Activated CD4-positive, alpha-beta T cell treated with anti-CD3 and anti-CD28 coated beads, Interleukin-2, amount 50 U/mL, for 16 hours (primary cell): Measurements from ENCODE around the gene KCNQ1.

Source experiments
- DNase-seq: peaks from one replicate; pipeline ENCODE4 v3.0.0-alpha.2; 2020

KCNQ1 gene

GRCh38 chr11:2728663-2729332, 284.0 kb downstream of the KCNQ1 start:
- DNase-seq: no peak

- no peak for DNase-seq
Observed at GRCh38 chr11:2729841-2730240, 285.0 kb downstream of the KCNQ1 start.

GRCh38 chr11:2730272-2731129, 285.7 kb downstream of the KCNQ1 start:
- DNase-seq: no peak

DNA sequence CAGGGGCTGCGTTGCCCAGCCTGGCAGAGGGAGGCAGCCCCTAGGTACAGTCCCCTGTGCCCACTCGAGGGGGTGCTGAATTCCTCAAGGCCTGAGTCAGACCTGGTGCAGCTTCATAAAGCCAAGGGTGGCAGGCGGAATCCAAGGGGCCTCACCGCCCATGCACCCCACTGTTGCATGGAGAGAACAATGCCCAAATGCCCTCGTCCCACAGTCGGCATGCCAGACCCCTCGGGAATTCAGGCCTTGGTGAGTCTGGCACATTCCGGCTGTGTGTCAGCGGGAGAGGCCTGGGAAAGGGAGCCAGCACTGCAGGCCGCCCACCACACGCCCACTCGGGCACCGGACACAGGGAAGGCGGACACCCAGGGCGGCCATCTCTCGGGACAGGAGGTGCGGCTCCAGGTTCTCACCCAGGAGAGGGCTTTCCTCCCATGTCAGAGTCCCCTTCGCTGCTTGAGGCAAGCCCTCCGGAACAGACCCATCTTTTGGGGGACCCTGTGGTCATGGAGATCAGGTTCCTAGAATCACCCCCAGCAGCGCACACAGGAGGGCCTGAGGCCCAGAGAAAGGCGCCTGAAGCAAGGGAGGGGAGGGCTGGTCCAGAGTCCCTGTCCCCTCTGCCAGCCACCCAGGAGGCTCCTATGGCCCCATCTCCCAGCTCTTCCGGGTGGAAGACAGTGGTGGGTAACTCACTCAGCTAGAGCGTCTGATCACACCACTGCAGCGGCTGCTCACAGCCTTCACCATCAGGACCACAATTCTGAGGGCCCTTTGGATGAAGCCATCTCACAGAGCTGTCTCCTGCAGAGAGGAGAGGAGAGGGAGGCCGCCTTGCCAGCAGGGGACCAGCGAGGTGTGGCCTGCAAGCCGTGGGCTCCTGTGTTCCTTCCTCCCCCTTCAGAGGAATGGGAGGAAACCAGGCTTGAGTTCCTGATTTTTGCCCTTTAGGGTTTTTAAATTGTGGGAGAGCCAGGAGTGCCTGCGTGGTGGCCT, 286.6 kb downstream of the KCNQ1 start:
- DNase-seq: no peak

DNA sequence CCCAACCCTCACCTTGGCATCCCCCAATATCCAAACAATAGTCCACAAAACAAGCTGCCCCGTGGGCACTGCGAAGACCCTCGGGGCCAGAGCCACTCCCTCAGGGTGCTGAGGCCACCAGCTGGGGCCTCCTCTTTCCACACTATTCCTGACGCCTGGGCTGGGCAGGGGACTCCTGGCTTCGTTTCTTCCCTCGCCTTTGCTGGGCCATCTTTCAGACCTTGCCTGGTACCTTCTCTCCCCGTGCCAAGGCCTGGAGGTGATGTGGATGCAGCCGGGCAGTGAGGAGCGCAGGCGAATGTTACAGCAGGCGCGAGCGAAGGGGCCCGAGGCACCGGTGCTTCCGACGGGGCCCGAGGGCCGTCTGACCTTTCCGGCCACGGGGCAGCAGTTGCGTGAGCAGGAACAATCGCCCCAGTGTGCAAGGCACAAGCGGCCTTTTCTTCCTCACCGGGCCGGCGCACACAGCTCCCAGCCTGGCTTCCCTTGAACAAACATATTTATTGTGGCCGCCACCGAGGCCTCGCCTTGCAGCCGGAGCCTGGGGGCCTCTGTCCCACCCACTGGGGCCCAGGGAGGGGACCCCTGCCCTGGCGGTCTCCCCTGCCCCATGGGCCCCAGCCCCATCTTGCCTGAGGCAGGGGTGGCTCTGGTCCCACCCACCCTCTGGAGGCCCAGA, 287.6 kb downstream of the KCNQ1 start:
- DNase-seq: no peak

- DNase-seq: no peak
Observed at GRCh38 chr11:2732940-2733628, 288.3 kb downstream of the KCNQ1 start.

- no peak for DNase-seq
Observed at GRCh38 chr11:2734181-2735052, 289.6 kb downstream of the KCNQ1 start.

DNA sequence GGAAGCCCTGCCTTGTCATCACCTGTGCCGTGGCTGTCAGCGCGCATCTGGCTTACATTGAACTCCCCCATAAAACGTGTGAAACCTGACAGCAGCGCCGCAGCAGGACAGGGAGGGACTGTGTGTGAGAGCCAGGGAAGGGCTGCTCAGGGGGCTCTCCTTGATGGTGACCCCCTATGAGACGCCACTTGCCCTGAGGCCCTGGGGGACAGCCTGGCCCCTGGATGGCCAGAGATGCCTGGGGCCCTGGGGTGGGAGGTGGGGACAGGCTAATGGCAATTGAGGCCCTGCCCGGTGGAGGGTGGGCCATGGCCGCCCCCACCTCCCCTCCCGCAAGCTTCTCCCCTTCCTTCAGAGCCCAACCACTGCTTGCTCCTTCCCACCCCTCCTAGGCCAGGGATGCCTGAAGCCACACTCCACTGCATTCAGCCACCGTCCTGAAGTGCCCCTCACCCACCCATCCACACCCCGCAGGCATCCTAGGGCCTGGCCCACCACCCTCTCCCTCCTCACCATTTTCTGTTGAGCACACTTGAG, 290.3 kb downstream of the KCNQ1 start:
- DNase-seq: no peak

DNA sequence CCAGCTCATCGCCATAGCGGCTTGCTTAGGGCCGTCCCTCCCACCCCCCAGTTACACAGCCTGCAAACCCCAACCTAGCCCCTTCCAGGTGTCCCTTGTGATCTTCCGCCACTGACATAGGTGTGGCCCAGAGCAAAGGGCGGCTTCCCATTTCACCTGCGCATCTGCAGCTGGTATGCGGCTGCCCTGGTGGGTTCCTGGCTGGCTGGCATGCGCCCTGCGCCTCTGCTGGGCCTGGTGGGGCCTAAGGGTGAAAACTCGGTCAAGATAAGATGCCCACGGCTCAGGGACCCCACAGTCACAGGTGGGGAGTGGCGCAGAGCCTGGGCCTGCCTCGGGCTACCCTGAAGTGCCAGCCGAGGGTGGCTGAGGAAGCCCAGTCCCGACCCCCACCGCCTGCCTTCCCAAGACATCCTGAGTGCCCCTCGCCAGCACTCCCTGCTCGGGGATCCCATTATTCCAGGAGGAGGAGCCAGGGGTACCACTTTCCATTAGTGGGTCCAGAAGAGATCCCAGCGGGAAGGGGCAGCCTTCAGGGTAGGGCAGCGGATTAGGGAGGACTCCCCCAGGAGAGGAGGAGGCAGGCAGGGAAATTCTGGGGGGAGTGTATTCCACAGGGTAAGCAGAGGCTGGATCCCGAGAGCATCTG, 291.9 kb downstream of the KCNQ1 start:
- no peak for DNase-seq

GRCh38 chr11:2737226-2737590, 292.4 kb downstream of the KCNQ1 start:
- DNase-seq: no peak

DNA sequence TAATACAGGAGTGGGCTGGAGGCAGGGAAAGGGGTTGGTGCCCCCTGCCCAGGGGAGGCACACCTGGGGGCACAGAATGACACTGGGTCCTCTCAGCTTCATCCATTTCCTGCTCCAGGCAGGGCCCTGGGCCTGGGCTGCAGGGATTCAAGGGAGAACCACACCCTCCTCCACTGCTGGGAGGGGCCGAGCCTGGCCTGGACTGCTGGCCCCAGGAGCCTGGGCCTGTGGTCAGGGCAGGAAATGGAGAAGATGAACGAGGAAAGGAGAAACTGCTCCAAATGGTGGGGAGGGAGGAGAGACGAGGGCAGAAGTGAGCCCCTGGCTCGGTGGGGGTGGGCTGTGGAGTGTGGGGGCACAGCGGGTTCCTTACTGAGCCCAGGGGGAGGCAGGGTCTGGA, 293.1 kb downstream of the KCNQ1 start:
- no peak for DNase-seq

DNA sequence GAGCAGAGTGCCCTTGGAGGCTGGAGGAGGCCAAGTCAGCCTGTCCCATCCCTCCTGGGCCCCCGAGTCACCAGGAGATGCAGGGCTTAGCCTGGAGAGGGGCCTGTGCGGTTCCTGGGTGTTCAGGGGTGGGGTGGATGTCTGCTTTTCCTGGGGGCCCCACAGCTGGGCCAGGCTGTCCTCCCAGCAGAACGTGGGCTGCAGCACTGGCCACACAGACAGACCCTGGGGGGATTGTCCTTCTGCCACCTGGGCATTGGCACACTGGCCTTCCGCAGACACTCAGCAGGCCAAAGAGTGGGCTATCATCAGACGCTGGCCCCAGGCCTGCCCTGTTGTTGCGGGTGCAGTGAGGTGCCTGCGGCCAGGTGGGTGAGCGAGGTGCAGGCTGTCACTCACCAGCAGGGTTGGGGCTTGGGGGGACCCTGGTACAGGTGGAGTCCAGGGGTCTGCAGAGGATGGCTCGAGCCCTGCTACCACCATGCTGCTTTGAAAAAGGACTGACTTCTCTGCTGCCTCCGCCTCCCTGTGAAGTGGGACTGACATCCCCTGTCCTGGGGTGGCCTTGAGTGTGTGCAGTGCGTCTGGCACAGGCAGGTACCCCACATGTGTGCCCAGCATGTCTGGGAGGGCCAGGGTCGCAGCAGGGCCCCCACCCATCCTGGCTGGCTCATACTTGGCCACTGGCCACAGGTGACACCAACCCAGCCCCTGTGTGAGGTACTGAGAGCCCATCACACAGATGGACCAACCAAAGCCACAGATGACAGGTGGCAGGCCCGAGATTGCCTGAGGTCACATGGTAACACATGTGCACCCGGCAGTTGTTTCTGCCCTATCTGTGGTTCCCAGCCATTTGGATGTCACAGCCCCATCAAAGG, 294.0 kb downstream of the KCNQ1 start:
- no peak for DNase-seq

GRCh38 chr11:2739531-2740274, 294.9 kb downstream of the KCNQ1 start:
- DNase-seq: no peak

DNA sequence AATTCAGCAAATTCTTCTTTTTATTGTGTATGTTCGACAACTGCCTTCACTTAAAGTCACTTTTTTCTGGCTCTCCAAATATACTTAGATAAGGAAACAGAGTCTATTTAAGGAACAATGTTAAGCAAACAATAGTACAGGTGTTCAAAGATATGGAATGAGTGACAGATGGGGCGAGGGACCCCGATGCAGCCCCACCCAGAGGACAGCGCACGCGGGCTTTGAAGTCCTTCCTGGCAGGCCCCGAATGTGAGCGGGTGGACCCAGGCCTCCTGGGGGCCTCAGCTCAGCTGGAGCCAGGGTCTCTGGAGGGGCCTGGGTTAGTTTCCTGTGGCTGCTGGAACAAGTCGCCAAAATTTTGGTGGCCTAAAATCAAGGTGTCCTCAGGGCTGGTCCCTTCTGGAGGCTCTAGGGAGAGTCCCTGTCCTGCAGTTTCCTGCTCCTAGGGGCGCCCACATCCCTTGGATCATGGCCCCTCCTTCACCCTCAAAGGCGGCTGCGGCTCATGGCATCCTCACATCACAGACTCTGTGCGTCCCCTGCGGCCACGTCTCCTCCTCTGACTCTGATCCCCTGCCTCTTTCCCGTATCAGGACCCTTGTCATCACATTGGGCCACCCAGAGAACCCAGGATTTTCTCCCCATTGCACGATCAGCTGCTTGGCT, 295.6 kb downstream of the KCNQ1 start:
- DNase-seq: no peak

DNA sequence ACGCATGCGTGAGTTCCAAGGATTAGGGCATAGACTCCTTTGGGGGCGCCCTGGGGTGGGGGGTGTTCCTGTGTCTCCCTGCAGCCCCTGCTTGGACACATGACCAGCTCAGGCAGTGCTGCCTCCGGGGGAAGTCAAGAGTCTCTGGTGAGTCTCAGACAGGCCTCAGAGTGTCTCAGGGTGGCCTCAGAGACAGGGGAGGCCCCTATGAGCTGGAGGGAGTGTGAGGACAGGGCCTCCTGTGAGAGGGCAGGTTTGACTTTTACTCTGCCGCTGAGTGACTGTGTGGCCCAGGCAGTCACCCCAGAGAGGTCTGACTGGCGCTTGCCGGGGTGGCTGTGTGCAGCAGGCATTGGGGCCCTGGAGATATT, 296.2 kb downstream of the KCNQ1 start:
- DNase-seq: no peak

- DNase-seq: no peak
Observed at GRCh38 chr11:2741377-2742131, 296.7 kb downstream of the KCNQ1 start.

DNA sequence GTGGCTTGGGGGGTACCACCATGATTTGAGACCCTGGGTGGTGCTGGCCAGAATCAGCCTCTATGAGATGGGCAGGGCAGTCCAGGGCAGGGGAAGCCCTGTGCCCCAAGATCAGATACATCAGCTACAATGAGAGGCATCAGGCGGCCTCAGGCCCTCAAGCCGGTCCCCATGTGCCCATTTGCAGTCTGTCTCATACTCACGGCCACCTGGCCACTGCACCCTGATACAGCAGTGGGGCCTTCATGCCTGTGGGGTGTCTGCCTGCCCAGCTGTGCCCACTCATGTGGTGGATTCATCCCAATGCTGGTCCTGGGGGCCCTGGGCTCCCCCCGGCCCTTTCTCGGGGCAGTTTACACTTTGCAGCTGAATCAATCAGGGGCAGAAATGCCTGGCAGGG, 297.4 kb downstream of the KCNQ1 start:
- DNase-seq: no peak
